ENCODE data around the gene CFAP20. TPM values are rescaled to one million over a fixed set of nuclear protein-coding genes. Genes with fewer than 3 reads are reported as not detected.
A peak's percentile ranks its signal among the peaks of the same experiment; 100 is the strongest.

The CFAP20 gene
- 87.4 and 103 TPM in 2 replicates for total RNA-seq (2016; rRNA removed; fragmentation: Illumina TruSeq; extraction: Trizol)
- 20.4 and 23.7 TPM in 2 replicates for total RNA-seq (2016; cell fraction: cytosol; rRNA removed; fragmentation: Illumina TruSeq; extraction: Trizol; ENCODE audit: low read depth)
- 90.5 and 106 TPM in 2 replicates for total RNA-seq (2016; cell fraction: insoluble cytoplasmic fraction; rRNA removed; fragmentation: Illumina TruSeq; extraction: Trizol)
- total RNA-seq (2016; cell fraction: membrane; rRNA removed; fragmentation: Illumina TruSeq; extraction: Trizol), result 20.9 and 22.6 TPM in 2 replicates
- 54.6 and 63.8 TPM in 2 replicates for total RNA-seq (2016; cell fraction: nucleus; rRNA removed; fragmentation: Illumina TruSeq; extraction: Trizol)
- 62.3 and 73.1 TPM in 2 replicates for polyA plus RNA-seq (2011; rRNA removed)
- 55.6 and 61.8 TPM in 2 replicates for polyA plus RNA-seq (2011; cell fraction: cytosol; rRNA removed)
- polyA plus RNA-seq (2011; cell fraction: nucleus; rRNA removed), result 43.8 and 64.6 TPM in 2 replicates
- polyA plus RNA-seq (2012), result 38.8 and 48.5 TPM in 2 replicates
- polyA plus RNA-seq (2016; cell fraction: cytosol; fragmentation: Illumina TruSeq; extraction: Trizol; ENCODE audit: low read depth), result 8.6 and 8.9 TPM in 2 replicates
- 99.6 and 104 TPM in 2 replicates for polyA plus RNA-seq (2016; cell fraction: insoluble cytoplasmic fraction; fragmentation: Illumina TruSeq; extraction: Trizol; ENCODE audit: low read depth)
- 10.4 and 12.5 TPM in 2 replicates for polyA plus RNA-seq (2016; cell fraction: membrane; fragmentation: Illumina TruSeq; extraction: Trizol; ENCODE audit: low read depth)
- 91.7 and 107 TPM in 2 replicates for polyA plus RNA-seq (2016; cell fraction: nucleus; fragmentation: Illumina TruSeq; extraction: Trizol; ENCODE audit: insufficient read depth, low read depth)
- polyA minus RNA-seq (2011; rRNA and poly(A)+ RNA removed; ENCODE audit: low replicate concordance), result 62.6 and 62.7 TPM in 2 replicates
- 32.8 and 51.6 TPM in 2 replicates for polyA minus RNA-seq (2011; cell fraction: cytosol; rRNA and poly(A)+ RNA removed)
- 30.4 and 37.3 TPM in 2 replicates for polyA minus RNA-seq (2011; cell fraction: nucleus; rRNA and poly(A)+ RNA removed)
- Bru-seq, nascent RNA, result percentile 85 among the genes with signal in this experiment
- BruChase-seq, experiment 1, labeled RNA remaining after a 6-hour chase, result percentile 85 among the genes with signal in this experiment
- percentile 86 among the genes with signal in this experiment for BruChase-seq, experiment 2, labeled RNA remaining after a 2-hour chase
- long read RNA-seq, experiment 1, transcript CFAP20-201 (6 exons, 1,354 nt), result major isoform, 120 of 128 reads
- long read RNA-seq, experiment 1, partial matches to known transcripts, result 1 of 128 reads
- long read RNA-seq, experiment 1, other reads (novel, unspliced or antisense), result 7 of 128 reads
- long read RNA-seq, experiment 2, transcript CFAP20-201 (6 exons, 1,354 nt), result major isoform, 82 of 109 reads
- long read RNA-seq, experiment 2, partial matches to known transcripts, result 6 of 109 reads
- long read RNA-seq, experiment 2, other reads (novel, unspliced or antisense), result 19 of 109 reads

- no TSS peak for BruUV-seq (replicated peaks)
- Histone ChIP-seq H3K9me3 (ENCODE audit: low read length) (no peaks in the 10 kb centered on the region), H3K4me2 (ENCODE audit: low read depth, low read length) (peak within 1 kb of the TSS; percentile 93), H3K27ac (ENCODE audit: extremely low read length, insufficient read depth, low read length) (peak within 1 kb of the TSS; percentile 91), H2AFZ (ENCODE audit: low read length) (peak within 1 kb of the TSS; percentile 96), H4K20me1 (ENCODE audit: insufficient read depth, low read length) (peaks cover 38% of the 10 kb centered on the region), H3K4me3 (replicated peaks in 1 of 3; ENCODE audit: insufficient read depth in 1 of 3, low read depth in 2 of 3, low read length in 3 of 3) (peak within 1 kb of the TSS; percentile 67 to 95 (median 92)), H3K27me3 (ENCODE audit: control insufficient read depth in 1 of 2, insufficient read depth in 2 of 2, low read length in 2 of 2) (no peaks in the 10 kb centered on the region), H3K9ac (ENCODE audit: insufficient read depth, low read depth, low read length) (peak within 1 kb of the TSS; percentile 88), H3K4me1 (ENCODE audit: insufficient read depth, low read length) (peaks cover 44% of the 10 kb centered on the region), H3K36me3 (replicated peaks in 1 of 2; ENCODE audit: control insufficient read depth in 1 of 2, insufficient read depth in 2 of 2, low read length in 2 of 2) (no peaks in the 10 kb centered on the region), H3K79me2 (ENCODE audit: insufficient read depth, low read length) (peaks cover 43% of the 10 kb centered on the region)
- ChIA-PET POLR2A (interaction anchor here (0.6 to 6.2 kb wide), 26 partner anchors 8 to 1200 kb away, joined by 3 to 101 read pairs (median 4); partner anchors contain the start of genes CIAPIN1, COQ9, CX3CL1 and KATNB1), CTCF (ENCODE audit: low intra/inter-chr PET ratio, low total read pairs) (no interaction called here)
- intact Hi-C loops (cut with micrococcal nuclease; ENCODE audit: unreplicated experiment), result loop anchor here (1.0 to 2.0 kb wide), 2 partner anchors 104 to 235 kb away; partner anchors contain the start of gene MMP15
- WGBS (ENCODE audit: low lambda C conversion rate), result 6% methylated on average over 33 of the region's 70 CpGs
- in situ Hi-C loops (cut with HindIII; ENCODE audit: extremely low pct_ligation_motif_present, low pct_unique_long_range_greater_than_20kb), result loop anchor here (5.0 kb wide), 1 partner anchor 107 kb away; no protein-coding TSS in a partner anchor
- ATAC-seq, result peak; percentile 89
- peak; percentile 100 for DNase-seq (ENCODE audit: low spot score)
- FAIRE-seq, result peak; percentile 95
- TF ChIP-seq STAT5B (CRISPR knock-in tag; IDR thresholded peaks at IDR 0.05), result no peak
- peak in 1 of 2 experiments; percentile 67; a peak in 3 of 4 replicates for TF ChIP-seq EP300 (IDR thresholded peaks at IDR 0.05; ENCODE audit: low read depth in 2 of 2, low read length in 2 of 2)
- TF ChIP-seq EP300 (CRISPR knock-in tag; IDR thresholded peaks at IDR 0.05; ENCODE audit: borderline replicate concordance), result peak; percentile 26; the same call in 1 of the 2 replicates
- TF ChIP-seq ZNF414 (CRISPR knock-in tag; IDR thresholded peaks at IDR 0.05), result peak; percentile 97
- TF ChIP-seq E2F5 (CRISPR knock-in tag; conservative IDR thresholded peaks at IDR 0.05), result peak; percentile 91
- no peak for TF ChIP-seq SMAD9 (CRISPR knock-in tag; IDR thresholded peaks at IDR 0.05)
- TF ChIP-seq U2AF1 (optimal IDR thresholded peaks at IDR 0.05; ENCODE audit: low read depth, low read length), result peak; percentile 98
- no peak for TF ChIP-seq PLSCR1 (CRISPR knock-in tag; IDR thresholded peaks at IDR 0.05; ENCODE audit: borderline replicate concordance)
- TF ChIP-seq SMARCC2 (IDR thresholded peaks at IDR 0.05), result no peak
- TF ChIP-seq HHEX (CRISPR knock-in tag; IDR thresholded peaks at IDR 0.05), result no peak; the same call in none of the 2 replicates
- 0 out of 2 replicates have a peak, but pooled peaks have one; percentile 84 for TF ChIP-seq ZNF737 (CRISPR knock-in tag; IDR thresholded peaks at IDR 0.05; ENCODE audit: borderline replicate concordance)
- TF ChIP-seq SRSF9 (IDR thresholded peaks at IDR 0.05; ENCODE audit: borderline replicate concordance, insufficient read depth, low read depth, low read length, poor library complexity, severe bottlenecking), result no peak
- TF ChIP-seq KMT2A (CRISPR knock-in tag; IDR thresholded peaks at IDR 0.05), result peak; percentile 95
- no peak for TF ChIP-seq FOXM1 (CRISPR knock-in tag; IDR thresholded peaks at IDR 0.05)
- peak; percentile 78; the same call in 1 of the 2 replicates for TF ChIP-seq DNMT3B (CRISPR knock-in tag; conservative IDR thresholded peaks at IDR 0.05)
- no peak for TF ChIP-seq ZNF3 (CRISPR knock-in tag; IDR thresholded peaks at IDR 0.05)
Observed at GRCh38 chr16:58129097-58129936, at the start of gene CFAP20. TSS of gene CFAP20 (minus strand) at chr16:58129381. CDS start at chr16:58129115, 266 bp downstream.

Data from HepG2 (cell line).